ENCODE measurements around the gene USP44. TPM values are rescaled to one million over a fixed set of nuclear protein-coding genes. Genes with fewer than 3 reads are reported as not detected.

Gene USP44
- total RNA-seq, result 10 to 100 TPM; 11.1 to 13.7 TPM

GRCh38 chr12:95551305-95551704 lies at the start of gene USP44:
Gene USP44 (minus strand): TSS chr12:95551476. CDS start chr12:95534256, 17,220 bp downstream.
- Mint-ChIP-seq H3K4me1 (peaks cover 57% of the 10 kb centered on the region), H3K36me3 (peaks cover 11% of the 10 kb centered on the region), H3K9me3 (ENCODE audit: low read depth) (no peaks in the 10 kb centered on the region), H3K27me3 (peaks cover 26% of the 10 kb centered on the region), H3K4me3 (peak within 1 kb of the TSS; percentile 84), H3K27ac (peak within 1 kb of the TSS; percentile 97)
- CTCF ChIA-PET, result interaction anchor here (0.7 kb wide), 1 partner anchor 17 kb away, joined by 4 read pairs; no protein-coding TSS in a partner anchor
- DNase-seq, result peak; percentile 46
- no peak for ATAC-seq

GRCh38 chr12:95600567-95600966 lies 49.3 kb upstream of the USP44 start:
- DNase-seq, result no peak
- no peaks in the 10 kb centered on the region for H3K36me3 Mint-ChIP-seq
- H3K4me3 Mint-ChIP-seq, result no peak overlapping the region
- H3K27ac Mint-ChIP-seq, result no peak overlapping the region
- H3K4me1 Mint-ChIP-seq, result no peaks in the 10 kb centered on the region
- no peaks in the 10 kb centered on the region for H3K9me3 Mint-ChIP-seq (ENCODE audit: low read depth)
- H3K27me3 Mint-ChIP-seq, result peaks cover 6% of the 10 kb centered on the region
- CTCF ChIA-PET, result no interaction called here
- no peak for ATAC-seq

- DNase-seq (no peak), ATAC-seq (no peak)
- Mint-ChIP-seq H3K27me3 (peaks cover 6% of the 10 kb centered on the region), H3K9me3 (ENCODE audit: low read depth) (no peaks in the 10 kb centered on the region), H3K27ac (no peak overlapping the region), H3K4me3 (no peak overlapping the region), H3K36me3 (no peaks in the 10 kb centered on the region), H3K4me1 (no peaks in the 10 kb centered on the region)
- CTCF ChIA-PET, result interaction anchor here (0.6 kb wide), 1 partner anchor 216 kb away, joined by 3 read pairs; no protein-coding TSS in a partner anchor
These were observed 48.6 kb upstream of the USP44 start for GRCh38 chr12:95599880-95600279.

- H3K4me3 Mint-ChIP-seq, result no peak overlapping the region
- no peaks in the 10 kb centered on the region for H3K4me1 Mint-ChIP-seq
- H3K36me3 Mint-ChIP-seq, result no peaks in the 10 kb centered on the region
- ATAC-seq (no peak), DNase-seq (no peak)
- no peak overlapping the region for H3K27ac Mint-ChIP-seq
- peaks cover 2% of the 10 kb centered on the region for H3K27me3 Mint-ChIP-seq
- CTCF ChIA-PET, result no interaction called here
- H3K9me3 Mint-ChIP-seq (ENCODE audit: low read depth), result no peaks in the 10 kb centered on the region
These were observed 42.9 kb upstream of the USP44 start for GRCh38 chr12:95594136-95594535.

- DNase-seq, result no peak
- Mint-ChIP-seq H3K36me3 (no peaks in the 10 kb centered on the region), H3K9me3 (ENCODE audit: low read depth) (no peaks in the 10 kb centered on the region), H3K4me1 (no peaks in the 10 kb centered on the region), H3K27me3 (peaks cover 2% of the 10 kb centered on the region), H3K4me3 (no peak overlapping the region), H3K27ac (no peak overlapping the region)
- no peak for ATAC-seq
- CTCF ChIA-PET, result no interaction called here
These were observed 42.1 kb upstream of the USP44 start for GRCh38 chr12:95593266-95593871.

- ATAC-seq, result no peak
- no peak overlapping the region for H3K27ac Mint-ChIP-seq
- H3K27me3 Mint-ChIP-seq, result peaks cover 8% of the 10 kb centered on the region
- CTCF ChIA-PET, result no interaction called here
- DNase-seq, result no peak
- no peaks in the 10 kb centered on the region for H3K9me3 Mint-ChIP-seq (ENCODE audit: low read depth)
- no peaks in the 10 kb centered on the region for H3K36me3 Mint-ChIP-seq
- H3K4me1 Mint-ChIP-seq, result no peaks in the 10 kb centered on the region
- no peak overlapping the region for H3K4me3 Mint-ChIP-seq
These were observed 40.5 kb upstream of the USP44 start for GRCh38 chr12:95591731-95592130.

GRCh38 chr12:95590775-95591174 lies 39.5 kb upstream of the USP44 start:
- DNase-seq, result no peak
- Mint-ChIP-seq H3K36me3 (no peaks in the 10 kb centered on the region), H3K27me3 (peaks cover 8% of the 10 kb centered on the region), H3K4me3 (no peak overlapping the region), H3K27ac (no peak overlapping the region), H3K9me3 (ENCODE audit: low read depth) (no peaks in the 10 kb centered on the region), H3K4me1 (no peaks in the 10 kb centered on the region)
- CTCF ChIA-PET, result no interaction called here
- no peak for ATAC-seq

- Mint-ChIP-seq H3K36me3 (no peaks in the 10 kb centered on the region), H3K27me3 (peaks cover 8% of the 10 kb centered on the region), H3K9me3 (ENCODE audit: low read depth) (no peaks in the 10 kb centered on the region), H3K4me3 (no peak overlapping the region), H3K4me1 (no peaks in the 10 kb centered on the region), H3K27ac (no peak overlapping the region)
- no peak for ATAC-seq
- CTCF ChIA-PET, result interaction anchor here (0.7 kb wide), 1 partner anchor 271 kb away, joined by 3 read pairs; no protein-coding TSS in a partner anchor
- no peak for DNase-seq
These were observed 32.7 kb upstream of the USP44 start for GRCh38 chr12:95583933-95584332.

- H3K4me1 Mint-ChIP-seq, result no peaks in the 10 kb centered on the region
- H3K9me3 Mint-ChIP-seq (ENCODE audit: low read depth), result no peaks in the 10 kb centered on the region
- H3K4me3 Mint-ChIP-seq, result no peak overlapping the region
- DNase-seq, result no peak
- H3K27ac Mint-ChIP-seq, result no peak overlapping the region
- CTCF ChIA-PET, result no interaction called here
- H3K36me3 Mint-ChIP-seq, result no peaks in the 10 kb centered on the region
- H3K27me3 Mint-ChIP-seq, result peaks cover 10% of the 10 kb centered on the region
- no peak for ATAC-seq
These were observed 31.2 kb upstream of the USP44 start for GRCh38 chr12:95582230-95583058.

- Mint-ChIP-seq H3K27me3 (peaks cover 19% of the 10 kb centered on the region), H3K4me1 (no peaks in the 10 kb centered on the region), H3K36me3 (no peaks in the 10 kb centered on the region), H3K9me3 (ENCODE audit: low read depth) (no peaks in the 10 kb centered on the region), H3K27ac (no peak overlapping the region), H3K4me3 (no peak overlapping the region)
- no peak for ATAC-seq
- DNase-seq, result no peak
- CTCF ChIA-PET, result interaction anchor here (1.2 kb wide), 1 partner anchor 10 kb away, joined by 3 read pairs; no protein-coding TSS in a partner anchor
These were observed 26.5 kb upstream of the USP44 start for GRCh38 chr12:95577820-95578219.

GRCh38 chr12:95574799-95575452 lies 23.6 kb upstream of the USP44 start:
- CTCF ChIA-PET, result interaction anchor here (0.6 to 1.1 kb wide), 6 partner anchors 9 to 241 kb away, joined by 3 to 6 read pairs (median 4); no protein-coding TSS in a partner anchor
- no peak for ATAC-seq
- no peak overlapping the region for H3K4me3 Mint-ChIP-seq
- peaks cover 3% of the 10 kb centered on the region for H3K4me1 Mint-ChIP-seq
- H3K27me3 Mint-ChIP-seq, result peaks cover 19% of the 10 kb centered on the region
- no peaks in the 10 kb centered on the region for H3K36me3 Mint-ChIP-seq
- no peak overlapping the region for H3K27ac Mint-ChIP-seq
- DNase-seq, result no peak
- no peaks in the 10 kb centered on the region for H3K9me3 Mint-ChIP-seq (ENCODE audit: low read depth)

GRCh38 chr12:95573951-95574576 lies 22.8 kb upstream of the USP44 start:
- DNase-seq, result no peak
- H3K27me3 Mint-ChIP-seq, result peaks cover 19% of the 10 kb centered on the region
- no peak overlapping the region for H3K4me3 Mint-ChIP-seq
- CTCF ChIA-PET, result interaction anchor here (1.1 kb wide), 2 partner anchors 36 to 99 kb away, joined by 3 to 6 read pairs; no protein-coding TSS in a partner anchor
- H3K27ac Mint-ChIP-seq, result no peak overlapping the region
- H3K36me3 Mint-ChIP-seq, result no peaks in the 10 kb centered on the region
- H3K4me1 Mint-ChIP-seq, result peaks cover 3% of the 10 kb centered on the region
- H3K9me3 Mint-ChIP-seq (ENCODE audit: low read depth), result no peaks in the 10 kb centered on the region
- no peak for ATAC-seq

GRCh38 chr12:95571369-95571768 lies 20.1 kb upstream of the USP44 start:
- ATAC-seq, result no peak
- Mint-ChIP-seq H3K9me3 (ENCODE audit: low read depth) (no peaks in the 10 kb centered on the region), H3K4me1 (peaks cover 6% of the 10 kb centered on the region), H3K27ac (no peak overlapping the region), H3K27me3 (peaks cover 15% of the 10 kb centered on the region), H3K36me3 (no peaks in the 10 kb centered on the region), H3K4me3 (no peak overlapping the region)
- CTCF ChIA-PET, result interaction anchor here (0.6 kb wide), 2 partner anchors 262 to 419 kb away, joined by 4 to 5 read pairs; no protein-coding TSS in a partner anchor
- DNase-seq, result no peak
